ENCODE results near the gene CMTM1.

GRCh38 chr16:66568355-66568754, 2.1 kb downstream of the CMTM1 start:
- no peak for TF ChIP-seq POLR2AphosphoS5 (IDR thresholded peaks at IDR 0.05)
- TF ChIP-seq POLR2A (IDR thresholded peaks at IDR 0.05) = no peak
